CD14-positive monocyte (primary cell): ENCODE results near the gene RAB40B. TPM values are rescaled to one million over a fixed set of nuclear protein-coding genes. Genes with fewer than 3 reads are reported as not detected.
A peak's percentile ranks its signal among the peaks of the same experiment; 100 is the strongest.

Source experiments
- DNase-seq, 3 donors: peaks; one replicate each; pipeline ENCODE4 v3.0.0-alpha.2; 2011 to 2022
- H2AFZ ChIP-seq: 2 replicates; pipeline ENCODE4 v1.6.0; 2012; ENCODE audit warnings: mild to moderate bottlenecking, low read depth, low read length, inconsistent platforms; ENCODE audit not compliant: insufficient read depth, poor library complexity, severe bottlenecking
- H3K27ac ChIP-seq, 2 donors: 1 replicate in 1 of 2; 2 replicates in 1 of 2; pipeline ENCODE4 v1.5.1; 2012 to 2013; ENCODE audit warnings: low read length in 2 of 2, control low read depth in 1 of 2, inconsistent platforms in 1 of 2, low read depth in 1 of 2, mild to moderate bottlenecking in 1 of 2
- H3K27me3 ChIP-seq, 2 donors: one replicate each; pipeline versions ENCODE4 v1.6.0 to v1.6.1; 2011 to 2013; ENCODE audit warnings: low read length in 2 of 2; ENCODE audit not compliant: control insufficient read depth in 2 of 2, insufficient read depth in 2 of 2
- H3K36me3 ChIP-seq, 2 donors: replicated peaks in 1 of 2; 1 replicate in 1 of 2; 2 replicates in 1 of 2; pipeline versions ENCODE4 v1.5.1 to v1.6.1; 2012 to 2013; ENCODE audit warnings: low read length in 2 of 2, control low read depth in 1 of 2, inconsistent platforms in 1 of 2, mild to moderate bottlenecking in 1 of 2; ENCODE audit not compliant: insufficient read depth in 2 of 2, control insufficient read depth in 1 of 2
- H3K4me1 ChIP-seq, 2 donors: 1 replicate in 1 of 2; 2 replicates in 1 of 2; pipeline versions ENCODE4 v1.5.1 to v1.6.1; 2012 to 2013; ENCODE audit warnings: low read length in 2 of 2, control low read depth in 1 of 2, inconsistent platforms in 1 of 2, mild to moderate bottlenecking in 1 of 2, moderate library complexity in 1 of 2; ENCODE audit not compliant: insufficient read depth in 2 of 2, control insufficient read depth in 1 of 2
- H3K4me2 ChIP-seq: replicated peaks from 2 replicates; pipeline ENCODE3; 2012; ENCODE audit warnings: low read length, moderate library complexity, mild to moderate bottlenecking; ENCODE audit not compliant: poor library complexity, severe bottlenecking; ENCODE audit errors: extremely low read depth
- H3K4me3 ChIP-seq, 3 experiments: fragments of 200-600 bp in 1 of 3; sonication (generic) in 1 of 3; replicated peaks in 1 of 3; 1 replicate in 2 of 3; 2 replicates in 1 of 3; pipeline ENCODE4 v1.5.1; 2011 to 2013; ENCODE audit warnings: low read length in 3 of 3, mild to moderate bottlenecking in 3 of 3, control low read depth in 2 of 3, low read depth in 2 of 3, inconsistent platforms in 1 of 3, moderate library complexity in 1 of 3
- H3K79me2 ChIP-seq: 2 replicates; pipeline ENCODE4 v1.6.0; 2012; ENCODE audit warnings: mild to moderate bottlenecking, control low read depth, inconsistent platforms, low read length, moderate library complexity; ENCODE audit not compliant: insufficient read depth
- H3K9ac ChIP-seq: 2 replicates; pipeline ENCODE4 v1.6.0; 2017; ENCODE audit warnings: low read length, mild to moderate bottlenecking; ENCODE audit not compliant: insufficient read depth, poor library complexity, severe bottlenecking
- H3K9me3 ChIP-seq, 2 donors: replicated peaks in 1 of 2; 1 replicate in 1 of 2; 2 replicates in 1 of 2; pipeline versions ENCODE4 v1.5.1 to v1.6.1; 2012 to 2013; ENCODE audit warnings: low read length in 2 of 2, control low read depth in 1 of 2; ENCODE audit not compliant: control insufficient read depth in 1 of 2, insufficient read depth in 1 of 2
- H4K20me1 ChIP-seq: 2 replicates; pipeline ENCODE4 v1.6.0; 2012; ENCODE audit warnings: mild to moderate bottlenecking, low read length, control low read depth, moderate library complexity; ENCODE audit not compliant: insufficient read depth
- H3K27ac Mint-ChIP-seq, 7 donors: one replicate each; pipeline ENCODE4 v1.8.0; 2020; ENCODE audit warnings: mild to moderate bottlenecking in 7 of 7, mixed read lengths in 7 of 7, moderate library complexity in 6 of 7, inconsistent platforms in 2 of 7
- H3K27me3 Mint-ChIP-seq, 3 donors: one replicate each; pipeline ENCODE4 v1.8.0; 2021 to 2022; ENCODE audit warnings: low read depth in 3 of 3, mild to moderate bottlenecking in 3 of 3, mixed read lengths in 3 of 3, moderate library complexity in 3 of 3, inconsistent platforms in 1 of 3
- H3K36me3 Mint-ChIP-seq, 2 donors: one replicate each; pipeline ENCODE4 v1.8.0; 2020; ENCODE audit warnings: mixed read lengths in 2 of 2, inconsistent platforms in 1 of 2, mild to moderate bottlenecking in 1 of 2
- H3K4me1 Mint-ChIP-seq: one replicate; pipeline ENCODE4 v1.8.0; 2020; ENCODE audit warnings: mild to moderate bottlenecking, mixed read lengths
- H3K4me3 Mint-ChIP-seq, 2 donors: one replicate each; pipeline ENCODE4 v1.8.0; 2020; ENCODE audit warnings: mild to moderate bottlenecking in 2 of 2, mixed read lengths in 2 of 2, moderate library complexity in 1 of 2
- H3K9me3 Mint-ChIP-seq, 7 donors: one replicate each; pipeline ENCODE4 v1.8.0; 2020 to 2022; ENCODE audit warnings: mixed read lengths in 7 of 7, mild to moderate bottlenecking in 6 of 7, moderate library complexity in 6 of 7, inconsistent platforms in 2 of 7
- CTCF ChIP-seq: fragments of 200-600 bp; IDR thresholded peaks from one replicate; pipeline ENCODE4 v1.8.0; 2022; ENCODE audit warnings: antibody characterized with exemption, mild to moderate bottlenecking
- WGBS: methylation state at CpG from one replicate; pipeline ENCODE4 v1.1.5; 2013; ENCODE audit warnings: missing lambda C conversion rate; ENCODE audit not compliant: insufficient coverage; 5-methylcytosine and 5-hydroxymethylcytosine counted together
- intact Hi-C, 2 donors: fragments of 100-400 bp; cut with micrococcal nuclease; formaldehyde crosslinking; loops; one replicate each; pipeline versions ENCODE4 v1.15.0 to v1.15.1; 2023
- polyA plus RNA-seq, 3 donors: library from polyadenylated mRNA; depleted of rRNA in 1 of 3; unstranded in 2 of 3; stranded (reverse) in 1 of 3; fragments of 300-500 nt in 2 of 3; fragments of >200 nt in 1 of 3; fragmentation: Illumina TruSeq in 2 of 3; gene quantifications; 1 replicate in 2 of 3; 2 replicates in 1 of 3; pipeline ENCODE4 v1.2.3, GENCODE V29; 2012 to 2021

The RAB40B gene
- polyA plus RNA-seq, 3 donors: 0.75 to 2.2 (median 0.95) TPM

- TF ChIP-seq CTCF: no peak
- H3K36me3 Mint-ChIP-seq: no peaks in the 10 kb centered on the region
- intact Hi-C loops: no loop called here
- H3K4me1 Mint-ChIP-seq: peaks cover 17% of the 10 kb centered on the region
- Histone ChIP-seq H3K36me3 (no peaks in the 10 kb centered on the region), H3K27me3 (no peaks in the 10 kb centered on the region), H4K20me1 (no peaks in the 10 kb centered on the region), H2AFZ (no peak overlapping the region), H3K79me2 (no peaks in the 10 kb centered on the region), H3K9ac (no peak overlapping the region), H3K27ac (no peak overlapping the region), H3K9me3 (no peaks in the 10 kb centered on the region), H3K4me3 (no peak overlapping the region), H3K4me1 (peaks cover 18 to 22% of the 10 kb centered on the region in 2 donors), H3K4me2 (no peak overlapping the region)
- no peak overlapping the region for H3K27ac Mint-ChIP-seq
- 95% methylated on average over 18 of the region's 19 CpGs for WGBS
- H3K9me3 Mint-ChIP-seq: peaks cover 0 to 2% (median 0%) of the 10 kb centered on the region in 7 donors
- no peak overlapping the region for H3K4me3 Mint-ChIP-seq
- no peak for DNase-seq
- H3K27me3 Mint-ChIP-seq: peaks cover 0 to 2% (median 1%) of the 10 kb centered on the region in 3 donors
These were observed 40.6 kb downstream of the RAB40B start for GRCh38 chr17:82657926-82658325.

GRCh38 chr17:82656266-82656665 lies 42.2 kb downstream of the RAB40B start:
- no peak for TF ChIP-seq CTCF
- H3K36me3 Mint-ChIP-seq: no peaks in the 10 kb centered on the region

More at GRCh38 chr17:82656266-82656665, 42.2 kb downstream of the RAB40B start:
- Mint-ChIP-seq H3K4me3 (no peak overlapping the region), H3K27me3 (peaks cover 0 to 3% (median 1%) of the 10 kb centered on the region in 3 donors), H3K27ac (peak overlapping the region in 2 of 7 donors; percentile 5 to 63), H3K4me1 (peaks cover 17% of the 10 kb centered on the region), H3K9me3 (peaks cover 0 to 2% (median 0%) of the 10 kb centered on the region in 7 donors)
- Histone ChIP-seq H3K4me3 (no peak overlapping the region), H4K20me1 (no peaks in the 10 kb centered on the region), H3K4me2 (no peak overlapping the region), H3K79me2 (no peaks in the 10 kb centered on the region), H3K27ac (no peak overlapping the region), H3K9me3 (no peaks in the 10 kb centered on the region), H3K36me3 (no peaks in the 10 kb centered on the region), H3K4me1 (peaks cover 18 to 22% of the 10 kb centered on the region in 2 donors), H3K9ac (no peak overlapping the region), H3K27me3 (no peaks in the 10 kb centered on the region), H2AFZ (no peak overlapping the region)
- WGBS: 97% methylated on average over 16 of the region's 16 CpGs
- intact Hi-C loops: no loop called here
- DNase-seq: no peak
